HG02642 (cell line): ENCODE results near the gene PRKCE.

Experiments
- ATAC-seq: cut with Tn5 transposase; IDR thresholded peaks from one replicate; pipeline ENCODE4 v1.9.1; 2021; ENCODE audit warnings: mild to moderate bottlenecking; ENCODE audit not compliant: unreplicated experiment, poor library complexity

The PRKCE gene

GRCh38 chr2:45661828-45662227, 10.4 kb downstream of the PRKCE start:
- no peak for ATAC-seq

GRCh38 chr2:45664635-45665261, 13.3 kb downstream of the PRKCE start:
- no peak for ATAC-seq

- ATAC-seq = no peak
Observed at GRCh38 chr2:45668509-45668908, 17.0 kb downstream of the PRKCE start.

- no peak for ATAC-seq
Observed at GRCh38 chr2:45669032-45669486, 17.6 kb downstream of the PRKCE start.

- no peak for ATAC-seq
Observed at GRCh38 chr2:45670646-45671045, 19.2 kb downstream of the PRKCE start.

- ATAC-seq = no peak
Observed at GRCh38 chr2:45672138-45672537, 20.7 kb downstream of the PRKCE start.

GRCh38 chr2:45674035-45674816, 22.8 kb downstream of the PRKCE start:
- ATAC-seq = no peak

- ATAC-seq = no peak
Observed at GRCh38 chr2:45675263-45675812, 23.9 kb downstream of the PRKCE start.

- ATAC-seq = no peak
Observed at GRCh38 chr2:45676088-45676487, 24.6 kb downstream of the PRKCE start.

- no peak for ATAC-seq
Observed at GRCh38 chr2:45678791-45679348, 27.4 kb downstream of the PRKCE start.

GRCh38 chr2:45680351-45680967, 29.0 kb downstream of the PRKCE start:
- no peak for ATAC-seq

- peak; percentile 71 for ATAC-seq
Observed at GRCh38 chr2:45681675-45682074, 30.2 kb downstream of the PRKCE start.

- no peak for ATAC-seq
Observed at GRCh38 chr2:45683292-45683691, 31.8 kb downstream of the PRKCE start.

GRCh38 chr2:45684756-45685155, 33.3 kb downstream of the PRKCE start:
- no peak for ATAC-seq

- ATAC-seq = no peak
Observed at GRCh38 chr2:45685260-45685659, 33.8 kb downstream of the PRKCE start.

GRCh38 chr2:45687964-45688363, 36.5 kb downstream of the PRKCE start:
- no peak for ATAC-seq

GRCh38 chr2:45688479-45689298, 37.2 kb downstream of the PRKCE start:
- ATAC-seq = no peak

- ATAC-seq = no peak
Observed at GRCh38 chr2:45690231-45690630, 38.8 kb downstream of the PRKCE start.

GRCh38 chr2:45691171-45691999, 39.9 kb downstream of the PRKCE start:
- ATAC-seq = peak; percentile 73
